HCT116 (cell line): ENCODE measurements around the gene CCNB3. TPM values are rescaled to one million over a fixed set of nuclear protein-coding genes. Genes with fewer than 3 reads are reported as not detected.

Source experiments
- ATAC-seq: fragments of 200-7000 bp; cut with Tn5 transposase; 2 replicates; pipeline ENCODE4 v1.9.1; 2020; ENCODE audit warnings: mild to moderate bottlenecking, moderate library complexity
- BruUV-seq: library from RNA; stranded (reverse); fragments of 400-500 nt; replicated peaks from 2 replicates; lab custom pipeline; 2021; lab: Mats Ljungman, UMichigan
- CTCF ChIA-PET: fragments of 300-600 bp; sonication (Branson Sonifier 250); formaldehyde crosslinking; loops from one replicate; lab custom pipeline; 2021; ENCODE audit warnings: antibody characterized with exemption; lab: Charles Lee
- POLR2A ChIA-PET: fragments of 300-600, 350-600 bp; sonication (Branson Sonifier 250); formaldehyde crosslinking; loops from one replicate; lab custom pipeline; 2021; ENCODE audit warnings: antibody characterized with exemption; lab: Charles Lee
- RAD21 ChIA-PET, 2 experiments: fragments of 300-600 bp; sonication (Branson Sonifier 250); formaldehyde crosslinking; loops; one replicate each; lab custom pipeline; 2023; ENCODE audit warnings: low total read pairs in 2 of 2; ENCODE audit not compliant: uncharacterized antibody in 2 of 2, unreplicated experiment in 2 of 2, low non-redundant PET in 1 of 2; lab: Charles Lee
- DNase-seq: peaks from one replicate; pipeline ENCODE4 v3.0.0-alpha.2; 2010; ENCODE audit warnings: low read depth, low spot score
- H2AFZ ChIP-seq: fragments of 200-600 bp; shearing (Covaris generic), sonication (generic); 2 replicates; pipeline ENCODE4 v1.6.1; 2017; ENCODE audit warnings: low read depth, mixed run types, mixed read lengths, antibody characterized with exemption, low read length; ENCODE audit not compliant: poor library complexity, severe bottlenecking
- H3K27ac ChIP-seq: 2 replicates; pipeline ENCODE4 v1.5.1; 2012; ENCODE audit warnings: low read depth, low read length
- H3K27me3 ChIP-seq: fragments of 200-600 bp; sonication (generic); 2 replicates; pipeline ENCODE4 v1.6.1; 2016; ENCODE audit warnings: mixed run types, low read length, mixed read lengths; ENCODE audit not compliant: insufficient read depth
- H3K36me3 ChIP-seq, 2 experiments: fragments of 200-500 bp in 1 of 2; fragments of 200-600 bp in 1 of 2; sonication (Bioruptor generic) in 1 of 2; sonication (generic) in 1 of 2; 2 replicates each; pipeline versions ENCODE4 v1.5.1 to v1.6.1; 2014 to 2016; ENCODE audit warnings: low read length in 2 of 2, inconsistent platforms in 1 of 2, mixed read lengths in 1 of 2, mixed run types in 1 of 2; ENCODE audit not compliant: insufficient read depth in 2 of 2, control insufficient read depth in 1 of 2
- H3K4me1 ChIP-seq, 2 experiments: fragments of 200-600 bp in 1 of 2; sonication (generic) in 1 of 2; 2 replicates each; pipeline versions ENCODE4 v1.5.1 to v1.6.1; 2012 to 2017; ENCODE audit warnings: low read length in 2 of 2, inconsistent platforms in 1 of 2, mild to moderate bottlenecking in 1 of 2, mixed read lengths in 1 of 2, mixed run types in 1 of 2, moderate library complexity in 1 of 2; ENCODE audit not compliant: insufficient read depth in 2 of 2, control insufficient read depth in 1 of 2
- H3K4me2 ChIP-seq: fragments of 200-600 bp; sonication (generic); 2 replicates; pipeline ENCODE4 v1.6.1; 2017; ENCODE audit warnings: mixed run types, low read length, mixed read lengths
- H3K4me3 ChIP-seq, 2 experiments: fragments of 200-600 bp in 1 of 2; sonication (generic) in 1 of 2; replicated peaks in 1 of 2; 2 replicates each; pipeline ENCODE4 v1.5.1; 2011 to 2016; ENCODE audit warnings: low read length in 2 of 2, control low read depth in 1 of 2, low read depth in 1 of 2, mild to moderate bottlenecking in 1 of 2, mixed read lengths in 1 of 2, mixed run types in 1 of 2
- H3K79me2 ChIP-seq: fragments of 200-600 bp; sonication (generic); 2 replicates; pipeline ENCODE4 v1.6.1; 2017; ENCODE audit warnings: mild to moderate bottlenecking, mixed run types, low read length, moderate library complexity, mixed read lengths; ENCODE audit not compliant: insufficient read depth
- H3K9ac ChIP-seq: fragments of 200-600 bp; sonication (generic); 2 replicates; pipeline ENCODE4 v1.6.1; 2016; ENCODE audit warnings: low read length, mixed read lengths
- H3K9me2 ChIP-seq: fragments of 200-600 bp; sonication (generic), shearing (Covaris generic); 2 replicates; pipeline ENCODE4 v1.6.1; 2017; ENCODE audit warnings: mixed run types, mild to moderate bottlenecking, moderate library complexity; ENCODE audit not compliant: insufficient read depth
- H3K9me3 ChIP-seq, 2 experiments: fragments of 200-500 bp in 1 of 2; fragments of 200-600 bp in 1 of 2; sonication (Bioruptor generic) in 1 of 2; sonication (generic) in 1 of 2; 2 replicates each; pipeline ENCODE4 v1.6.1; 2014 to 2017; ENCODE audit warnings: low read length in 2 of 2, mixed read lengths in 2 of 2, inconsistent platforms in 1 of 2, low read depth in 1 of 2, mild to moderate bottlenecking in 1 of 2, mixed run types in 1 of 2, moderate library complexity in 1 of 2; ENCODE audit not compliant: control insufficient read depth in 1 of 2, insufficient read depth in 1 of 2
- H4K20me1 ChIP-seq: fragments of 200-600 bp; sonication (generic), shearing (Covaris generic); 2 replicates; pipeline ENCODE4 v1.6.1; 2017; ENCODE audit warnings: mixed run types, mild to moderate bottlenecking, moderate library complexity; ENCODE audit not compliant: insufficient read depth
- ATF3 ChIP-seq: IDR thresholded peaks from 2 replicates; pipeline ENCODE4 v1.6.1; 2012
- CBX3 ChIP-seq: IDR thresholded peaks from 2 replicates; pipeline ENCODE4 v1.6.1; 2012; ENCODE audit warnings: low read depth
- CEBPB ChIP-seq: IDR thresholded peaks from 2 replicates; pipeline ENCODE4 v1.6.1; 2012; ENCODE audit warnings: low read depth
- ELF1 ChIP-seq: IDR thresholded peaks from 2 replicates; pipeline ENCODE4 v1.6.1; 2012; ENCODE audit warnings: low read depth, borderline replicate concordance
- EZH2phosphoT487 ChIP-seq: fragments of 200-600 bp; IDR thresholded peaks from 2 replicates; pipeline ENCODE4 v1.6.1; 2018; ENCODE audit warnings: antibody characterized with exemption, borderline replicate concordance
- JUND ChIP-seq: IDR thresholded peaks from 2 replicates; pipeline ENCODE4 v1.6.1; 2012
- POLR2A ChIP-seq: IDR thresholded peaks from 2 replicates; pipeline ENCODE4 v1.7.0; 2011; ENCODE audit warnings: borderline replicate concordance; ENCODE audit not compliant: insufficient read depth, insufficient read length; ENCODE audit errors: extremely low read depth
- POLR2AphosphoS5 ChIP-seq: IDR thresholded peaks from 2 replicates; pipeline ENCODE4 v1.6.1; 2011; ENCODE audit warnings: mild to moderate bottlenecking, low read depth, low read length, moderate library complexity
- SIN3A ChIP-seq: IDR thresholded peaks from 2 replicates; pipeline ENCODE4 v1.6.1; 2012; ENCODE audit warnings: low read depth
- SRF ChIP-seq: IDR thresholded peaks from 2 replicates; pipeline ENCODE4 v1.6.1; 2012; ENCODE audit warnings: low read depth
- TCF7L2 ChIP-seq: IDR thresholded peaks from 2 replicates; pipeline ENCODE4 v1.7.0; 2011; ENCODE audit warnings: borderline replicate concordance, inconsistent platforms; ENCODE audit not compliant: insufficient read depth, insufficient read length; ENCODE audit errors: extremely low read depth
- ZFX ChIP-seq: fragments of 450-650 bp; IDR thresholded peaks from 2 replicates; pipeline ENCODE4 v1.6.1; 2017
- intact Hi-C: fragments of 100-400 bp; cut with micrococcal nuclease; formaldehyde crosslinking; loops from 2 replicates; pipeline ENCODE4 v1.10.0; 2022
- total RNA-seq: library from RNA; stranded (reverse); gene quantifications from one replicate; pipeline ENCODE4 v1.2.1, GENCODE V29; 2021; ENCODE audit not compliant: unreplicated experiment

CCNB3 gene
- total RNA-seq, 1 experiment from 2014 or later, result 2.9 TPM

- DNase-seq, result no peak
- Histone ChIP-seq H3K4me1 (no peaks in the 10 kb centered on the region), H3K27ac (no peak overlapping the region), H2AFZ (no peak overlapping the region), H3K9ac (no peak overlapping the region), H3K9me3 (no peaks in the 10 kb centered on the region), H3K9me2 (no peaks in the 10 kb centered on the region), H3K4me2 (no peak overlapping the region), H3K36me3 (no peaks in the 10 kb centered on the region), H3K4me3 (no peak overlapping the region), H3K79me2 (no peaks in the 10 kb centered on the region), H4K20me1 (no peaks in the 10 kb centered on the region), H3K27me3 (no peaks in the 10 kb centered on the region)
- POLR2A ChIA-PET, result no interaction called here
- ATAC-seq, result no peak
- intact Hi-C loops, result no loop called here
- TF ChIP-seq ZFX, result no peak
- no peak for TF ChIP-seq SRF
- no peak for TF ChIP-seq JUND
- TF ChIP-seq ATF3, result no peak
- TF ChIP-seq CEBPB, result no peak
- TF ChIP-seq SIN3A, result no peak
- no peak for TF ChIP-seq TCF7L2
- TF ChIP-seq ELF1, result no peak
- TF ChIP-seq EZH2phosphoT487, result no peak
- no peak for TF ChIP-seq CBX3
- TF ChIP-seq POLR2AphosphoS5, result no peak
- TF ChIP-seq POLR2A, result no peak
- RAD21 ChIA-PET, result no interaction called here
- CTCF ChIA-PET, result no interaction called here
- BruUV-seq, result no TSS peak
Measured at GRCh38 chrX:50169717-50170116, 34.8 kb upstream of the CCNB3 start.
